ENCODE results near the gene HNRNPUL2. TPM values are rescaled to one million over a fixed set of nuclear protein-coding genes. Genes with fewer than 3 reads are reported as not detected.

The HNRNPUL2 gene
- 10 to 100 TPM; 16.4 to 30.8 (median 21.5) TPM for total RNA-seq

DNA sequence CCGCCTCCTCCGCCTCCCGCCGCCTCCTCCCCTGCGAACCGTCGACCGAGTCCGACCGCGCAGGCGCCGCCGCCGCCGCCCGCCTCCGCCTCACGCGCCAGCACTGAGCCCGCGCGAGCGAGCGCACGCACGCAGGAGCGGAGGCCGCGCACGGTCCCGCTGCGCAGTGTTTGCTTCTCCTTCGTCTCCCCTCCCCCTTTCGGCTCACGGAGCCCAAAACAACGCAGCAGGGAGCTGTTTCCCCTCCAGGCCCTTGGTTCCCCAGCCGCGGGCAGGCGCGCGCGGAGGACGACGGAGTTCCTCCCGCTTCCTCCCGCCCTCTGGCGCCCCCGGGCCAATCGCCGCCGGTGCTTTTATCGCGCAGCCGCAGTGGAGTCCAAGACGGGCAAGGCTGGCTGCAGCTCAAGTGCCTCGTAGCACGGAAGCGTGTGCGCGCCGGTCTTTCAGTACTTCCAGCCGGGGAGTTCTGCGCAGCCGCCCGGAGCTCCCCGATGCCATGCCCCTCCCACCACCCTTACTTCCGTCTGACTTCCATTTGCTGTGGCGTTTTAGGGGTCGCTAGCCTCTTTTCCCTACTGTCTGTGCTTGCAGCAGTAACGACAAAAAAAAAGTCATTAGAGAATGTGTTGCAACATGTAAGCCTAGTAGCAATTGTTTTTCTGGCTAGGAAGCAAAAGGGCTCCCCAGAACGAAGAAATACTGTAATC, at the start of gene HNRNPUL2:
TSS of gene HNRNPUL2 (minus strand) at position 293 of the 707 bp plus-strand sequence. CDS start 301 bp downstream, outside the sequence.
- H3K4me1 ChIP-seq = peaks cover 20 to 38% of the 10 kb centered on the region in 2 donors
- H3K27ac ChIP-seq = peak within 1 kb of the TSS; percentile 78 to 95 (median 95)
- intact Hi-C loops (cut with DNase I) = no loop called here
- H3K36me3 ChIP-seq = peaks cover 13 to 16% of the 10 kb centered on the region in 2 donors
- peak; percentile 99 for DNase-seq
- H3K27me3 ChIP-seq = no peaks in the 10 kb centered on the region
- 0 to 1% methylated on average over 8 to 64 of the region's 72 CpGs for WGBS, 2 donors
- no peaks in the 10 kb centered on the region for H3K9me3 ChIP-seq
- TF ChIP-seq, protein P1, sequence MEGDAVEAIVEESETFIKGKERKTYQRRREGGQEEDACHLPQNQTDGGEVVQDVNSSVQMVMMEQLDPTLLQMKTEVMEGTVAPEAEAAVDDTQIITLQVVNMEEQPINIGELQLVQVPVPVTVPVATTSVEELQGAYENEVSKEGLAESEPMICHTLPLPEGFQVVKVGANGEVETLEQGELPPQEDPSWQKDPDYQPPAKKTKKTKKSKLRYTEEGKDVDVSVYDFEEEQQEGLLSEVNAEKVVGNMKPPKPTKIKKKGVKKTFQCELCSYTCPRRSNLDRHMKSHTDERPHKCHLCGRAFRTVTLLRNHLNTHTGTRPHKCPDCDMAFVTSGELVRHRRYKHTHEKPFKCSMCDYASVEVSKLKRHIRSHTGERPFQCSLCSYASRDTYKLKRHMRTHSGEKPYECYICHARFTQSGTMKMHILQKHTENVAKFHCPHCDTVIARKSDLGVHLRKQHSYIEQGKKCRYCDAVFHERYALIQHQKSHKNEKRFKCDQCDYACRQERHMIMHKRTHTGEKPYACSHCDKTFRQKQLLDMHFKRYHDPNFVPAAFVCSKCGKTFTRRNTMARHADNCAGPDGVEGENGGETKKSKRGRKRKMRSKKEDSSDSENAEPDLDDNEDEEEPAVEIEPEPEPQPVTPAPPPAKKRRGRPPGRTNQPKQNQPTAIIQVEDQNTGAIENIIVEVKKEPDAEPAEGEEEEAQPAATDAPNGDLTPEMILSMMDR (IDR thresholded peaks at IDR 0.05) = no peak
- peak; percentile 88 to 96 for TF ChIP-seq POLR2A (IDR thresholded peaks at IDR 0.05)
- H3K4me3 ChIP-seq (replicated peaks in 1 of 3) = peak within 1 kb of the TSS; percentile 80 to 96 (median 80)

DNA sequence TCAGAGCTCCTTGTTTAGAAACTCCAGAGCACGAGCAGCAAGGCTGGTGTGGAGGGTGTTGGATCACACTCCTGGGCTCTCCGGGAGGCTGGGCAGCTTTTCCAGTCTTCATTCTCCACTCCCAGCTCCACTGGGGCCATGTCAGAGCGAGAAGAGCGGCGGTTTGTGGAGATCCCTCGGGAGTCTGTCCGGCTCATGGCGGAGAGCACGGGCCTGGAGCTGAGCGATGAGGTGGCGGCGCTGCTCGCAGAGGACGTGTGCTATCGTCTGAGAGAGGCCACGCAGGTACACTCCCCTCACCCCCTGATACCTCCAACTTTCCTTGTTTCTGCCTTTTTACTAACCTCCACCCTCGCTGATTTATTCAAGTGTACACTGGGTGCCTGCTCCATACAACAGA, 48.4 kb upstream of the HNRNPUL2 start:
- Histone ChIP-seq H3K36me3 (peaks cover 0 to 37% of the 10 kb centered on the region in 2 donors), H3K27ac (no peak overlapping the region), H3K4me3 (replicated peaks in 1 of 3) (no peak overlapping the region), H3K4me1 (peaks cover 6 to 12% of the 10 kb centered on the region in 2 donors), H3K27me3 (no peaks in the 10 kb centered on the region), H3K9me3 (no peaks in the 10 kb centered on the region)
- intact Hi-C loops (cut with DNase I) = no loop called here
- DNase-seq = no peak
- WGBS, 2 donors = 93 to 95% methylated on average over 17 of the region's 17 CpGs
- TF ChIP-seq, protein P1 (IDR thresholded peaks at IDR 0.05) = no peak
- no peak for TF ChIP-seq POLR2A (IDR thresholded peaks at IDR 0.05)

DNA sequence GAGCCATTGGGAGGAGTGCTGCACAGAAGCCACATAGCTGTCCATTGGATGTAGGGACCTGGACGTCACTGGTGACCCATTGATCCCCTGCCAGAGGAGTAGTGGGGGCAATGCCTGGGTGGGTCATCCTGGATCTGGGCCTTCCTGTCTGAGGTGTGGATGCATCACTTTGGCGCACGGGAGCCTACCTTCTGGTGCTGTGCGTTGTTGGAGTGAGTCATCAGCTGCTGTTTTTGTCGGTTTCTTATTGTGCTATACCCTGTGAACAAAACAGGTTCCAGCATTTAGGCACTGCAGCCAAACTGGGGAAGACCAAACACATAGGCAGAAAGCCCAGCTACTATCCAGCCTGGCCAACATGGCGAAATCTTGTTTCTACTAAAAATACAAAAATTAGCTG, 47.1 kb upstream of the HNRNPUL2 start:
- WGBS, 2 donors = 95 to 96% methylated on average over 6 of the region's 6 CpGs
- no peaks in the 10 kb centered on the region for H3K27me3 ChIP-seq
- H3K27ac ChIP-seq = no peak overlapping the region
- intact Hi-C loops (cut with DNase I) = no loop called here
- peaks cover 12 to 23% of the 10 kb centered on the region in 2 donors for H3K4me1 ChIP-seq
- TF ChIP-seq, protein P1 (IDR thresholded peaks at IDR 0.05) = no peak
- TF ChIP-seq POLR2A (IDR thresholded peaks at IDR 0.05) = no peak
- no peaks in the 10 kb centered on the region for H3K9me3 ChIP-seq
- no peak for DNase-seq
- peaks cover 0 to 37% of the 10 kb centered on the region in 2 donors for H3K36me3 ChIP-seq
- H3K4me3 ChIP-seq (replicated peaks in 1 of 3) = no peak overlapping the region

DNA sequence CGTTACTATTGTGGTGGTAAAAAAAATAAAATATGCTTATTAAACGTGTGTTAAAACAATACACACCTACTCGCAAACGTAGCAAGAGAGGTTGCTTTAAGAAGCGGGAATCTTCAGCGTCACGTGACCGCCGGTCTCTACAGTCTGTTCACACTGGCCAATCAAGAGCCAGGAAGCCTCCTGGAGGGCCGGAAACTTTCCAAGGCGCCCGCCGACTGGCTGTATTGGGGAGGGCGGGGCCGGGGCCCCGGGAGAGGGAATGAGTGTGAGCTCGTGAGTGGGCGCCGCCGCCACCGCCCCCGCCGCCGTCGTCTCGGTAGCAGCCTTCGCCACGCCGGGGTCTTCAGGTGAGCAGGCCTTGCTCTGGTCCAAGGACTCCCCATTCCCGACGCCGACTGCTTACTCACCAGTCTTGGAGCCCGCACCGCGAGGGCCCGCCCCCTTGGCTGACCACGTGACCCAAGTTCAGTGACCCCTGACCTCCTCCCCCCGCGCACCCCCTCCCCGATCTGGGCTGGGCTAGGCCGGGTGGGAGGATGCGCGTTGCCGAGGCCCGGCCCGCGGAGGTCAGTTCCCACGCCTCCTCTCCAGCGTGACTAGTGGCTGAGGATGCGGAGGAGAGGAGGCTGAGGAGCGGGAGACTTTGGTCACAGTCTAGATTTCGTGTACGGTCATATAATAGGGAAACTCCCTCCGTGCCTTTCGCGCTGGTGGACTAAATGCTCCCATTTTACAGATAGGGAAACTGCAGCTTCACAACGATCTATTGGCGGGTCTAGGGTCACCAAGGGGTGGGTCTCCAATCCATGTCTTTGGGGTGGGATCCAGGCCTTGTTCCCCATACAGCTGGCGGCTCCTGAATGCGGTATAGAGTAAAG, 44.1 kb upstream of the HNRNPUL2 start, which contains the start of gene TAF6L:
TSS of gene TAF6L (plus strand) at position 253 of the 878 bp plus-strand sequence. CDS start 4,388 bp downstream, outside the sequence.
- peak; percentile 99 for DNase-seq
- 3 to 6% methylated on average over 22 to 60 of the region's 60 CpGs for WGBS, 2 donors
- H3K4me1 ChIP-seq = peaks cover 12 to 23% of the 10 kb centered on the region in 2 donors
- H3K27ac ChIP-seq = peak within 1 kb of the TSS; percentile 89 to 98 (median 95)
- TF ChIP-seq POLR2A (IDR thresholded peaks at IDR 0.05) = peak in 1 of 2 donors; percentile 56
- TF ChIP-seq, protein P1 (IDR thresholded peaks at IDR 0.05) = peak in 1 of 6 experiments; percentile 25
- H3K36me3 ChIP-seq = peaks cover 5 to 8% of the 10 kb centered on the region in 2 donors
- intact Hi-C loops (cut with DNase I) = no loop called here
- H3K4me3 ChIP-seq (replicated peaks in 1 of 3) = peak within 1 kb of the TSS; percentile 21 to 40 (median 32)
- H3K9me3 ChIP-seq = no peaks in the 10 kb centered on the region
- no peaks in the 10 kb centered on the region for H3K27me3 ChIP-seq

Measured in thyroid gland (tissue), 4 donors.